Endothelial cell of umbilical vein (primary cell): ENCODE measurements around the gene NARS2. TPM values are rescaled to one million over a fixed set of nuclear protein-coding genes. Genes with fewer than 3 reads are reported as not detected.

Experiments
- BruUV-seq: library from RNA; stranded (reverse); fragments of 400-500 nt; replicated peaks from 2 replicates; lab custom pipeline; 2021; lab: Mats Ljungman, UMichigan
- CTCF ChIA-PET: fragments of 300-600, 350-600 bp; sonication (Branson Sonifier 250); formaldehyde crosslinking; loops from one replicate; lab custom pipeline; 2021; ENCODE audit warnings: antibody characterized with exemption, inconsistent platforms; lab: Charles Lee
- POLR2A ChIA-PET: fragments of 300-600, 350-600 bp; sonication (Branson Sonifier 250); formaldehyde crosslinking; loops from one replicate; lab custom pipeline; 2021; ENCODE audit warnings: antibody characterized with exemption, inconsistent platforms; lab: Charles Lee
- DNase-seq: peaks from one replicate; pipeline ENCODE4 v3.0.0-alpha.2; 2011; ENCODE audit warnings: low read depth, low spot score
- FAIRE-seq: peaks from 2 replicates; lab custom pipeline; 2011; peaks lifted over from hg19 to GRCh38; lab: Jason Lieb, UNC
- H2AFZ ChIP-seq: 2 replicates; pipeline ENCODE4 v1.6.0; 2012; ENCODE audit warnings: low read depth, low read length, control low read depth, inconsistent platforms
- H3K27ac ChIP-seq: 2 replicates; pipeline ENCODE4 v1.5.1; 2011; ENCODE audit warnings: low read depth, mild to moderate bottlenecking, control low read depth, low read length, moderate library complexity; ENCODE audit not compliant: insufficient read depth
- H3K27me3 ChIP-seq, 2 experiments: 2 replicates each; pipeline versions ENCODE4 v1.6.0 to v1.6.1; 2011; ENCODE audit warnings: low read length in 2 of 2, mixed read lengths in 1 of 2; ENCODE audit not compliant: control insufficient read depth in 2 of 2, insufficient read depth in 2 of 2
- H3K36me3 ChIP-seq, 2 experiments: 2 replicates in 1 of 2; 3 replicates in 1 of 2; pipeline ENCODE4 v1.5.1; 2011; ENCODE audit warnings: low read length in 2 of 2, mild to moderate bottlenecking in 1 of 2, moderate library complexity in 1 of 2; ENCODE audit not compliant: control insufficient read depth in 2 of 2, insufficient read depth in 2 of 2; ENCODE audit errors: extremely low read depth in 1 of 2
- H3K4me1 ChIP-seq: 3 replicates; pipeline ENCODE4 v1.5.1; 2011; ENCODE audit warnings: mild to moderate bottlenecking, low read length; ENCODE audit not compliant: control insufficient read depth, insufficient read depth; ENCODE audit errors: extremely low read depth
- H3K4me2 ChIP-seq: 2 replicates; pipeline ENCODE4 v1.6.1; 2011; ENCODE audit warnings: low read length, control low read depth, mixed read lengths; ENCODE audit not compliant: insufficient read depth
- H3K4me3 ChIP-seq, 3 experiments: fragments of 200-600 bp in 1 of 3; sonication (generic), shearing (Covaris generic) in 1 of 3; replicated peaks in 1 of 3; 2 replicates each; pipeline ENCODE4 v1.5.1; 2011 to 2016; ENCODE audit warnings: control low read depth in 3 of 3, low read length in 3 of 3, mild to moderate bottlenecking in 2 of 3, inconsistent platforms in 1 of 3, low read depth in 1 of 3, moderate library complexity in 1 of 3; ENCODE audit not compliant: insufficient read depth in 1 of 3
- H3K79me2 ChIP-seq: 2 replicates; pipeline ENCODE4 v1.6.0; 2012; ENCODE audit warnings: low read length, inconsistent platforms; ENCODE audit not compliant: control insufficient read depth, insufficient read depth
- H3K9ac ChIP-seq: replicated peaks from 2 replicates; pipeline ENCODE3; 2011; ENCODE audit warnings: low read length, control low read depth; ENCODE audit not compliant: insufficient read depth; ENCODE audit errors: extremely low read depth
- H3K9me1 ChIP-seq: replicated peaks from 3 replicates; pipeline ENCODE4 v1.6.0; 2011; ENCODE audit warnings: mild to moderate bottlenecking, low read length; ENCODE audit not compliant: control insufficient read depth, insufficient read depth; ENCODE audit errors: extremely low read depth
- H3K9me3 ChIP-seq: replicated peaks from 2 replicates; pipeline ENCODE4 v1.5.1; 2012; ENCODE audit warnings: low read length, inconsistent platforms; ENCODE audit not compliant: control insufficient read depth, insufficient read depth
- H4K20me1 ChIP-seq: replicated peaks from 2 replicates; pipeline ENCODE3; 2011; ENCODE audit warnings: mild to moderate bottlenecking, low read length; ENCODE audit not compliant: control insufficient read depth, insufficient read depth; ENCODE audit errors: extremely low read depth
- EZH2 ChIP-seq: IDR thresholded peaks from 2 replicates; pipeline ENCODE4 v1.6.1; 2012; ENCODE audit warnings: borderline replicate concordance, low read depth, mild to moderate bottlenecking, moderate library complexity, low read length, inconsistent platforms; ENCODE audit not compliant: severe bottlenecking
- FOS ChIP-seq: IDR thresholded peaks from 2 replicates; pipeline ENCODE4 v1.6.1; 2011; ENCODE audit warnings: mild to moderate bottlenecking, low read length, moderate library complexity, borderline replicate concordance; ENCODE audit not compliant: insufficient read depth
- GATA2 ChIP-seq: IDR thresholded peaks from 2 replicates; pipeline ENCODE4 v1.7.0; 2011; ENCODE audit warnings: low read depth, mild to moderate bottlenecking, moderate library complexity, mixed read lengths, low read length; ENCODE audit not compliant: insufficient read length, insufficient read depth
- JUN ChIP-seq: IDR thresholded peaks from 2 replicates; pipeline ENCODE4 v1.6.1; 2011; ENCODE audit warnings: borderline replicate concordance, low read depth; ENCODE audit not compliant: insufficient read length, insufficient read depth
- MYC ChIP-seq: IDR thresholded peaks from one replicate; pipeline ENCODE4 v1.6.1; 2011; ENCODE audit warnings: mild to moderate bottlenecking, low read depth, low read length
- POLR2A ChIP-seq: IDR thresholded peaks from 2 replicates; pipeline ENCODE4 v1.6.1; 2012; ENCODE audit warnings: low read depth, mild to moderate bottlenecking, control low read depth, low read length
- POLR2AphosphoS5 ChIP-seq: IDR thresholded peaks from 2 replicates; pipeline ENCODE4 v1.6.1; 2012; ENCODE audit warnings: low read depth, mild to moderate bottlenecking, control low read depth, low read length, moderate library complexity; ENCODE audit not compliant: insufficient read depth
- dilution Hi-C: fragments of 300-500 bp; cut with MboI; formaldehyde crosslinking; loops from one replicate; pipeline ENCODE4 v1.15.0; 2019; ENCODE audit warnings: low sequenced_read_pairs; ENCODE audit not compliant: extremely low pct_ligation_motif_present
- intact Hi-C: fragments of 100-400 bp; cut with micrococcal nuclease; formaldehyde crosslinking; loops from one replicate; pipeline ENCODE4 v1.10.0; 2022
- polyA plus RNA-seq, 4 experiments: library from polyadenylated mRNA; depleted of rRNA in 3 of 4; stranded (reverse) in 3 of 4; unstranded in 1 of 4; fragments of >200 nt; gene quantifications; 2 replicates each; pipeline versions ENCODE4 v1.2.1 to v1.2.3, GENCODE V29; 2011 to 2012; ENCODE audit warnings: missing spikeins in 1 of 4
- total RNA-seq: library from RNA; stranded (reverse); gene quantifications from 2 replicates; pipeline ENCODE4 v1.2.3, GENCODE V29; 2021
- TF ChIP-seq, protein P1 (sequence below): IDR thresholded peaks from 2 replicates; pipeline ENCODE4 v1.6.1; 2011; ENCODE audit not compliant: insufficient read depth, insufficient read length
- TF ChIP-seq, protein P2 (sequence below), 2 donors: IDR thresholded peaks; 1 replicate in 1 of 2; 2 replicates in 1 of 2; pipeline ENCODE4 v1.5.1; 2011; ENCODE audit warnings: low read length in 2 of 2, mild to moderate bottlenecking in 2 of 2, moderate library complexity in 2 of 2, control low read depth in 1 of 2, inconsistent platforms in 1 of 2, low read depth in 1 of 2; ENCODE audit not compliant: insufficient read depth in 1 of 2; ENCODE audit errors: extremely low read depth in 1 of 2

NARS2 gene
- total and polyA plus RNA-seq, 2 donors (not counting 3 experiments of a cell fraction or from before 2014, with no cell fraction given), result 6.9 to 16.7 TPM

DNA sequence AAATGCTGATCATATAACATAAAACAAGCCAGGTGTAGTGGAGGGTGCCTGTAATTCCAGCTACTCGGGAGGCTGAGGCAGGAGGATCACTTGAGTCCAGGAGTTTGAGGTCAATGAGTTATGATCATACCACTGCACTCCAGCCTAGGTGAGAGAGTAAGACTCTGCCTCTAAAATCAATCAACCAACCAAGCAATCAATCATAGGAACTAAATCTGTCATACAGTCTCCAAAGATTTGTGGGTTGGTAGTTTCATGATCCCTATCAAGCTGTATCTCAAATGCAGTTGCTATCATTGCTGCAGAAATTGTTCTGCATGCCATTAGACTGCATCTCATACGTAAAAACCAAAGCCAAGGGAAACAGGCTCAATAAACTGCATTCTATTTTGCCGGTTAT is 33.1 kb downstream of the NARS2 start:
- Histone ChIP-seq H3K4me2 (no peak overlapping the region), H3K36me3 (no peaks in the 10 kb centered on the region), H3K27ac (no peak overlapping the region), H2AFZ (no peak overlapping the region), H4K20me1 (no peaks in the 10 kb centered on the region), H3K9ac (no peak overlapping the region), H3K79me2 (no peaks in the 10 kb centered on the region), H3K9me1 (no peaks in the 10 kb centered on the region), H3K4me3 (no peak overlapping the region), H3K27me3 (no peaks in the 10 kb centered on the region), H3K9me3 (no peaks in the 10 kb centered on the region), H3K4me1 (peaks cover 6% of the 10 kb centered on the region)
- no TSS peak for BruUV-seq
- dilution Hi-C loops, result no loop called here
- CTCF ChIA-PET, result interaction anchor here (0.8 to 2.5 kb wide), 3 partner anchors 9 to 65 kb away, joined by 3 to 9 read pairs (median 4); no protein-coding TSS in a partner anchor
- intact Hi-C loops, result no loop called here
- POLR2A ChIA-PET, result no interaction called here
- DNase-seq, result no peak
- no peak for FAIRE-seq
- TF ChIP-seq, protein P1, sequence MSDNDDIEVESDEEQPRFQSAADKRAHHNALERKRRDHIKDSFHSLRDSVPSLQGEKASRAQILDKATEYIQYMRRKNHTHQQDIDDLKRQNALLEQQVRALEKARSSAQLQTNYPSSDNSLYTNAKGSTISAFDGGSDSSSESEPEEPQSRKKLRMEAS, result no peak
- TF ChIP-seq EZH2 (no peak), POLR2A (no peak), MYC (no peak), JUN (no peak), GATA2 (no peak), FOS (no peak), POLR2AphosphoS5 (no peak)
- TF ChIP-seq, protein P2, sequence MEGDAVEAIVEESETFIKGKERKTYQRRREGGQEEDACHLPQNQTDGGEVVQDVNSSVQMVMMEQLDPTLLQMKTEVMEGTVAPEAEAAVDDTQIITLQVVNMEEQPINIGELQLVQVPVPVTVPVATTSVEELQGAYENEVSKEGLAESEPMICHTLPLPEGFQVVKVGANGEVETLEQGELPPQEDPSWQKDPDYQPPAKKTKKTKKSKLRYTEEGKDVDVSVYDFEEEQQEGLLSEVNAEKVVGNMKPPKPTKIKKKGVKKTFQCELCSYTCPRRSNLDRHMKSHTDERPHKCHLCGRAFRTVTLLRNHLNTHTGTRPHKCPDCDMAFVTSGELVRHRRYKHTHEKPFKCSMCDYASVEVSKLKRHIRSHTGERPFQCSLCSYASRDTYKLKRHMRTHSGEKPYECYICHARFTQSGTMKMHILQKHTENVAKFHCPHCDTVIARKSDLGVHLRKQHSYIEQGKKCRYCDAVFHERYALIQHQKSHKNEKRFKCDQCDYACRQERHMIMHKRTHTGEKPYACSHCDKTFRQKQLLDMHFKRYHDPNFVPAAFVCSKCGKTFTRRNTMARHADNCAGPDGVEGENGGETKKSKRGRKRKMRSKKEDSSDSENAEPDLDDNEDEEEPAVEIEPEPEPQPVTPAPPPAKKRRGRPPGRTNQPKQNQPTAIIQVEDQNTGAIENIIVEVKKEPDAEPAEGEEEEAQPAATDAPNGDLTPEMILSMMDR (IDR thresholded peaks at IDR 0.05; ENCODE audit: extremely low read depth in 1 of 2, insufficient read depth in 1 of 2, low read depth in 1 of 2, low read length in 2 of 2), result no peak
